SK-N-SH (cell line): ENCODE data around the gene MYBPH. TPM values are rescaled to one million over a fixed set of nuclear protein-coding genes. Genes with fewer than 3 reads are reported as not detected.

Experiments
- CTCF ChIA-PET: fragments of 300-600, 350-600 bp; formaldehyde crosslinking; extraction: SDS; loops from one replicate; lab custom pipeline; 2021; lab: Yijun Ruan, JAX
- POLR2A ChIA-PET: fragments of 350-600 bp; sonication (Branson Sonifier 250); formaldehyde crosslinking; extraction: SDS; loops from one replicate; lab custom pipeline; 2020; ENCODE audit warnings: antibody characterized with exemption, inconsistent platforms; lab: Yijun Ruan, JAX
- DNase-seq: peaks from one replicate; pipeline ENCODE4 v3.0.0; 2012
- H2AFZ ChIP-seq: fragments of 200-600 bp; sonication (generic); 2 replicates; pipeline ENCODE4 v1.8.1; 2016; ENCODE audit warnings: antibody characterized with exemption, mild to moderate bottlenecking, low read depth
- H3F3A ChIP-seq: fragments of 200-600 bp; sonication (generic); replicated peaks from 2 replicates; pipeline ENCODE3; 2016; ENCODE audit warnings: antibody characterized with exemption, mild to moderate bottlenecking; ENCODE audit not compliant: insufficient read depth
- H3K27ac ChIP-seq, 2 experiments: fragments of 200-500 bp in 1 of 2; fragments of 200-600 bp in 1 of 2; sonication (Bioruptor generic) in 1 of 2; sonication (generic), shearing (Covaris generic) in 1 of 2; 2 replicates each; pipeline versions ENCODE4 v1.5.1 to v1.6.1; 2014 to 2016; ENCODE audit warnings: low read depth in 2 of 2, inconsistent platforms in 1 of 2, low read length in 1 of 2, mild to moderate bottlenecking in 1 of 2, mixed read lengths in 1 of 2
- H3K27me3 ChIP-seq: fragments of 200-600 bp; sonication (generic), shearing (Covaris generic); 2 replicates; pipeline ENCODE4 v1.6.1; 2016; ENCODE audit warnings: mixed run types; ENCODE audit not compliant: insufficient read depth
- H3K36me3 ChIP-seq, 2 experiments: fragments of 200-500 bp in 1 of 2; fragments of 200-600 bp in 1 of 2; sonication (Bioruptor generic) in 1 of 2; sonication (generic) in 1 of 2; replicated peaks in 1 of 2; 2 replicates each; pipeline versions ENCODE3 to v1.5.1; 2014 to 2016; ENCODE audit warnings: low read length in 1 of 2, mild to moderate bottlenecking in 1 of 2; ENCODE audit not compliant: insufficient read depth in 2 of 2, control insufficient read depth in 1 of 2
- H3K4me1 ChIP-seq, 2 experiments: fragments of 200-500 bp in 1 of 2; fragments of 200-600 bp in 1 of 2; sonication (Bioruptor generic) in 1 of 2; sonication (generic), shearing (Covaris generic) in 1 of 2; 2 replicates each; pipeline versions ENCODE4 v1.5.1 to v1.6.1; 2014 to 2016; ENCODE audit warnings: low read depth in 1 of 2, low read length in 1 of 2, mixed run types in 1 of 2; ENCODE audit not compliant: insufficient read depth in 2 of 2, control insufficient read depth in 1 of 2
- H3K4me2 ChIP-seq: fragments of 200-600 bp; sonication (generic), shearing (Covaris generic); 2 replicates; pipeline ENCODE4 v1.6.1; 2017; ENCODE audit warnings: mixed run types
- H3K4me3 ChIP-seq, 2 experiments: fragments of 200-500 bp in 1 of 2; fragments of 200-600 bp in 1 of 2; sonication (Bioruptor generic) in 1 of 2; sonication (generic), shearing (Covaris generic) in 1 of 2; 2 replicates each; pipeline versions ENCODE4 v1.5.1 to v1.8.1; 2014 to 2016; ENCODE audit warnings: low read depth in 2 of 2, inconsistent platforms in 1 of 2, low read length in 1 of 2, mild to moderate bottlenecking in 1 of 2, mixed read lengths in 1 of 2, moderate library complexity in 1 of 2
- H3K79me2 ChIP-seq: fragments of 200-600 bp; sonication (generic); 2 replicates; pipeline ENCODE4 v1.8.1; 2017; ENCODE audit warnings: mild to moderate bottlenecking; ENCODE audit not compliant: insufficient read depth
- H3K9ac ChIP-seq: fragments of 200-600 bp; sonication (generic); 2 replicates; pipeline ENCODE4 v1.6.1; 2017; ENCODE audit warnings: mixed run types
- H3K9me2 ChIP-seq: fragments of 200-600 bp; sonication (generic); 2 replicates; pipeline ENCODE4 v1.6.1; 2017; ENCODE audit warnings: mixed run types
- H3K9me3 ChIP-seq: fragments of 200-600 bp; sonication (generic); 2 replicates; pipeline ENCODE4 v1.6.1; 2017; ENCODE audit warnings: mixed run types, mild to moderate bottlenecking, moderate library complexity
- H4K20me1 ChIP-seq: fragments of 200-600 bp; sonication (generic); 2 replicates; pipeline ENCODE4 v1.6.1; 2017; ENCODE audit warnings: mild to moderate bottlenecking, mixed run types; ENCODE audit not compliant: insufficient read depth
- EP300 ChIP-seq, 2 experiments: IDR thresholded peaks; 2 replicates each; pipeline versions ENCODE4 v1.4.0 to v1.6.1; 2012; ENCODE audit warnings: borderline replicate concordance in 1 of 2, low read depth in 1 of 2, low read length in 1 of 2
- FOSL2 ChIP-seq: IDR thresholded peaks from 2 replicates; pipeline ENCODE4 v1.4.0; 2012; ENCODE audit warnings: low read depth, mild to moderate bottlenecking, moderate library complexity, borderline replicate concordance
- GABPA ChIP-seq: IDR thresholded peaks from 2 replicates; pipeline ENCODE4 v1.4.0; 2012; ENCODE audit warnings: low read depth, mild to moderate bottlenecking
- MEF2A ChIP-seq: IDR thresholded peaks from 2 replicates; pipeline ENCODE4 v1.4.0; 2012; ENCODE audit warnings: low read depth, borderline replicate concordance
- NFIC ChIP-seq: IDR thresholded peaks from 2 replicates; pipeline ENCODE4 v1.4.0; 2012; ENCODE audit warnings: borderline replicate concordance
- NRF1 ChIP-seq: IDR thresholded peaks from 2 replicates; pipeline ENCODE4 v1.6.1; 2012; ENCODE audit warnings: low read depth, mild to moderate bottlenecking, low read length
- RCOR1 ChIP-seq: fragments of 150-350 bp; IDR thresholded peaks from 2 replicates; pipeline ENCODE4 v1.6.1; 2017; ENCODE audit warnings: antibody characterized with exemption, low read length
- RXRA ChIP-seq: IDR thresholded peaks from 2 replicates; pipeline ENCODE4 v1.4.0; 2012; ENCODE audit warnings: low read depth, mild to moderate bottlenecking, borderline replicate concordance
- TAF1 ChIP-seq: IDR thresholded peaks from 2 replicates; pipeline ENCODE4 v1.6.1; 2012; ENCODE audit warnings: low read depth, mild to moderate bottlenecking, low read length, moderate library complexity, borderline replicate concordance
- TCF12 ChIP-seq: IDR thresholded peaks from 2 replicates; pipeline ENCODE4 v1.4.0; 2012
- TEAD4 ChIP-seq: IDR thresholded peaks from 2 replicates; pipeline ENCODE4 v1.4.0; 2012; ENCODE audit warnings: mild to moderate bottlenecking, borderline replicate concordance; ENCODE audit not compliant: insufficient read depth
- YY1 ChIP-seq: IDR thresholded peaks from 2 replicates; pipeline ENCODE4 v1.4.0; 2012; ENCODE audit warnings: low read depth, mild to moderate bottlenecking
- WGBS: methylation state at CpG from one replicate; pipeline ENCODE4 v1.1.6; 2017; ENCODE audit warnings: low lambda C conversion rate; 5-methylcytosine and 5-hydroxymethylcytosine counted together
- polyA plus RNA-seq, 3 experiments: library from polyadenylated mRNA; depleted of rRNA; stranded (reverse); fragments of >200 nt; gene quantifications; 2 replicates each; pipeline ENCODE4 v1.2.3, GENCODE V29; 2012
- TF ChIP-seq, protein P1 (sequence below): IDR thresholded peaks from 2 replicates; pipeline ENCODE4 v1.4.0; 2012; ENCODE audit warnings: low read depth
- TF ChIP-seq, protein P2 (sequence below): fragments of 150-350 bp; IDR thresholded peaks from 2 replicates; pipeline ENCODE4 v1.6.1; 2017; ENCODE audit warnings: antibody characterized with exemption, low read length, low read depth, borderline replicate concordance
- TF ChIP-seq, protein P3 (sequence below): IDR thresholded peaks from 2 replicates; pipeline ENCODE4; 2012
- TF ChIP-seq, protein P4 (sequence below): fragments of 150-350 bp; IDR thresholded peaks from 2 replicates; pipeline ENCODE4 v1.6.1; 2016; ENCODE audit warnings: mild to moderate bottlenecking, low read depth, low read length
- TF ChIP-seq, protein P5 (sequence below): IDR thresholded peaks from 2 replicates; pipeline ENCODE4 v1.4.0; 2012; ENCODE audit warnings: low read depth, borderline replicate concordance

MYBPH gene
- polyA plus RNA-seq, 1 of the 3 experiments (the other 2 are of a cell fraction): 0.12 TPM

DNA sequence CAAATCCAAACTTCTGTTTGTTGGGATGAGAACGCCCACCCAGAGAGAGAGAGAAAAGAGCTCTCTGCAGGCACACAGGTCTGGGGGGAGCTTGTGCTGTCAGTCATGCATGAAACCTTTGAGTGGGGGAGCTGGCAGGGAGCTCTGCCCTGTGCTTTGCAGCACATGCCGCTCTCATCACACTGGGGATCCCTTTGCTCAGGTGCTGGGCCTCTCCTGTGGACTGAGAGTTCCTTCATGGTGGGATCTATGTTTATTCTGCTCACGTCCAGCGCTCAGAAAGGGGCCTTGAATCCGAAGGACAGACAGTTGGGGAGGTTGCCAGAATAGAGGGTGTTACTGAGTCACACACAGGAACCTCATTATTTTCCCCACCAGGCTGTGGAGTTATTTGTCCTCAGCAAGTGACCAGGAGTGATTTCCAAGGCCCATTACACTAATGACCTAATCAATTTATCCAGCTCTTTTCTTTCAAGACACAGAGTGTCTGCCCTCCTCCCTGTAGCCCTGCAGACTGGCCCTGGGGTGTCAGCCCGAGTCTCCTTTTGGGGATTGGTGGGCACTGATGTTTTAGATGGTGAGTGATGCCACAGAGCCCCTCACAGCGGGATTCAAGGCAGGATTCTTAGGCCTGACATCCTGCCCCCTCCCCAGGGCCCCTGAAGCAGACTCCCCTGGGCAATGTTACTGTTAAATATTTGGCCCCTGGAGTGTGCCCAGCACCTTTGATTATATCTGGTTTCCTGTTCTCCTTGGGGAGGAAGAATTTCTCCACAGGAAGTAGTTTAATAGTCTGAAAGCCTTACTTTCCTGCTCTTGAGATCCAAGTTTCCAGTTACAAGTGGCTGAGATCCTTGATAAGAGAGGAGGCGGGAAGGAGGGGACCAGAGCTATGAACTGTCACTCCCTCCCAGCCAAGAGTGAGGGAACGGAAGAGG is 22.3 kb downstream of the MYBPH start:
- Histone ChIP-seq H2AFZ (peak overlapping the region; percentile 65), H3K27me3 (no peaks in the 10 kb centered on the region), H3K4me3 (no peak overlapping the region), H3F3A (no peaks in the 10 kb centered on the region), H3K9me2 (no peaks in the 10 kb centered on the region), H3K79me2 (no peaks in the 10 kb centered on the region), H3K9me3 (no peaks in the 10 kb centered on the region), H3K9ac (no peak overlapping the region), H3K4me2 (peak overlapping the region; percentile 43), H4K20me1 (no peaks in the 10 kb centered on the region), H3K4me1 (peaks cover 28 to 39% of the 10 kb centered on the region in 2 experiments), H3K36me3 (no peaks in the 10 kb centered on the region), H3K27ac (peak overlapping the region; percentile 44 to 48)
- WGBS: 69% methylated on average over 8 of the region's 9 CpGs
- CTCF ChIA-PET: interaction anchor here (0.9 to 3.1 kb wide), 7 partner anchors 12 to 62 kb away, joined by 3 to 19 read pairs (median 5); partner anchors contain the start of gene ADORA1
- DNase-seq: no peak
- TF ChIP-seq EP300 (IDR thresholded peaks at IDR 0.05; ENCODE audit: borderline replicate concordance in 1 of 2, low read depth in 1 of 2, low read length in 1 of 2) (peak; percentile 4 to 29; a peak in 2 of 4 replicates), GABPA (no peak), RXRA (0 out of 2 replicates have a peak, but pooled peaks have one; percentile 3), TCF12 (peak; percentile 52), NFIC (peak; percentile 34), TEAD4 (peak; percentile 33; the same call in 1 of the 2 replicates), MEF2A (no peak)
- TF ChIP-seq, protein P1, sequence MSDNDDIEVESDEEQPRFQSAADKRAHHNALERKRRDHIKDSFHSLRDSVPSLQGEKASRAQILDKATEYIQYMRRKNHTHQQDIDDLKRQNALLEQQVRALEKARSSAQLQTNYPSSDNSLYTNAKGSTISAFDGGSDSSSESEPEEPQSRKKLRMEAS: peak; percentile 55
- TF ChIP-seq, protein P2, sequence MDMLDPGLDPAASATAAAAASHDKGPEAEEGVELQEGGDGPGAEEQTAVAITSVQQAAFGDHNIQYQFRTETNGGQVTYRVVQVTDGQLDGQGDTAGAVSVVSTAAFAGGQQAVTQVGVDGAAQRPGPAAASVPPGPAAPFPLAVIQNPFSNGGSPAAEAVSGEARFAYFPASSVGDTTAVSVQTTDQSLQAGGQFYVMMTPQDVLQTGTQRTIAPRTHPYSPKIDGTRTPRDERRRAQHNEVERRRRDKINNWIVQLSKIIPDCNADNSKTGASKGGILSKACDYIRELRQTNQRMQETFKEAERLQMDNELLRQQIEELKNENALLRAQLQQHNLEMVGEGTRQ: no peak
- TF ChIP-seq, protein P3, sequence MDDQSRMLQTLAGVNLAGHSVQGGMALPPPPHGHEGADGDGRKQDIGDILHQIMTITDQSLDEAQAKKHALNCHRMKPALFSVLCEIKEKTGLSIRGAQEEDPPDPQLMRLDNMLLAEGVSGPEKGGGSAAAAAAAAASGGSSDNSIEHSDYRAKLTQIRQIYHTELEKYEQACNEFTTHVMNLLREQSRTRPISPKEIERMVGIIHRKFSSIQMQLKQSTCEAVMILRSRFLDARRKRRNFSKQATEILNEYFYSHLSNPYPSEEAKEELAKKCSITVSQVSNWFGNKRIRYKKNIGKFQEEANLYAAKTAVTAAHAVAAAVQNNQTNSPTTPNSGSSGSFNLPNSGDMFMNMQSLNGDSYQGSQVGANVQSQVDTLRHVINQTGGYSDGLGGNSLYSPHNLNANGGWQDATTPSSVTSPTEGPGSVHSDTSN: peak; percentile 6; the same call in 1 of the 2 replicates
- POLR2A ChIA-PET: no interaction called here

DNA sequence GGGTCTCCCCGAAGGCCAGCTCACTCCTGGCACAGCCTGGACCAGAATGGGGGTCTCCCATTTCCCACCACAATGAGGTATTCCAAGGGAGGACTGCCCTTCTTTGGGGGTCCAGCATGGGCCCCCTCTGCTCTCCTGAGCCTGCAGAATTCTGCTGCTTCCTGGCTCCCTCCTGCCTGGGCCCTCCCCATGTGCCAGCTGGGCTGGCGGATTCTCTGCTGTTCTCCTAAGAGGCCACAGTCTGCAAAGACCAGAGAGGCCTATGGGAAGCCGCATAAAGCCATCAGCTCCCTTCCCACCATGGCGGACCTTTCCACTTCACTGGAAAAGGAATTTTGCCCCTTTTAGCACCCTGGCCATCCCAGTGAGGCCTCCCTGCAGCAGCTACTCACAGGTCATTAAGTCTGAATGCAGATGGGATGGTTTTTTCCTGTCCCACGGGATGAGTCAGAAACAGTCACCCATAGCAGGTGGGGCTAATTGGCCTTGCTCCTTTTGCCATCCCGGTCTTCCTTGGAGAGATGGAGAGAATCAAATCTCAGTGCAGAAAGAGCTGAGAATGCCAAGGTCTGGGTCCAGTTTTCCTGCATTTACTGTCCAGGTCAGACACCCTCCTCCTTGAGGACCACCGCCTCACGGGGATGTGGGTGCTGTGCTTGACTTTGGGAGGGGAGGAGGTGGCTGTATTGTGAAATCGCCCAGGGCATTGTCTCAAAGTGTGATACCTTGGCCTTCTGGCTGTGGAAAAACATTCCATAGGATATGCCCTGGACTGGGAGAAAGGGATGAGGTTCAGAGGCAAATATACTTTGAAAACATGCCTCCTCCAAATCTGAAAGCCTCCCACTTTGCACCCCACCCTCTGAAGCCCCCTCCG is 23.2 kb downstream of the MYBPH start:
- no peaks in the 10 kb centered on the region for H3K36me3 ChIP-seq
- ChIA-PET POLR2A (no interaction called here), CTCF (interaction anchor here (0.9 to 3.1 kb wide), 9 partner anchors 13 to 115 kb away, joined by 3 to 19 read pairs (median 4); no protein-coding TSS in a partner anchor)
- no peak overlapping the region for H2AFZ ChIP-seq
- H3K27ac ChIP-seq: no peak overlapping the region; a peak in 1 of 4 replicates
- no peaks in the 10 kb centered on the region for H3K9me3 ChIP-seq
- no peaks in the 10 kb centered on the region for H3K79me2 ChIP-seq
- DNase-seq: no peak
- 53% methylated on average over 6 of the region's 10 CpGs for WGBS
- no peak overlapping the region for H3K9ac ChIP-seq
- no peaks in the 10 kb centered on the region for H4K20me1 ChIP-seq
- H3F3A ChIP-seq: no peaks in the 10 kb centered on the region
- H3K9me2 ChIP-seq: no peaks in the 10 kb centered on the region
- peaks cover 28 to 39% of the 10 kb centered on the region in 2 experiments for H3K4me1 ChIP-seq
- H3K4me2 ChIP-seq: no peak overlapping the region
- H3K4me3 ChIP-seq: no peak overlapping the region
- H3K27me3 ChIP-seq: no peaks in the 10 kb centered on the region
- TF ChIP-seq EP300 (IDR thresholded peaks at IDR 0.05; ENCODE audit: borderline replicate concordance in 1 of 2, low read depth in 1 of 2, low read length in 1 of 2) (peak in 1 of 2 experiments; percentile 34; a peak in 1 of 4 replicates), GABPA (no peak), FOSL2 (peak; percentile 55; the same call in 1 of the 2 replicates), NRF1 (no peak), TAF1 (no peak), TCF12 (peak; percentile 57; the same call in 1 of the 2 replicates), YY1 (no peak), RCOR1 (no peak)
- TF ChIP-seq, protein P4, sequence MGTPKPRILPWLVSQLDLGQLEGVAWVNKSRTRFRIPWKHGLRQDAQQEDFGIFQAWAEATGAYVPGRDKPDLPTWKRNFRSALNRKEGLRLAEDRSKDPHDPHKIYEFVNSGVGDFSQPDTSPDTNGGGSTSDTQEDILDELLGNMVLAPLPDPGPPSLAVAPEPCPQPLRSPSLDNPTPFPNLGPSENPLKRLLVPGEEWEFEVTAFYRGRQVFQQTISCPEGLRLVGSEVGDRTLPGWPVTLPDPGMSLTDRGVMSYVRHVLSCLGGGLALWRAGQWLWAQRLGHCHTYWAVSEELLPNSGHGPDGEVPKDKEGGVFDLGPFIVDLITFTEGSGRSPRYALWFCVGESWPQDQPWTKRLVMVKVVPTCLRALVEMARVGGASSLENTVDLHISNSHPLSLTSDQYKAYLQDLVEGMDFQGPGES: no peak
- TF ChIP-seq, protein P5, sequence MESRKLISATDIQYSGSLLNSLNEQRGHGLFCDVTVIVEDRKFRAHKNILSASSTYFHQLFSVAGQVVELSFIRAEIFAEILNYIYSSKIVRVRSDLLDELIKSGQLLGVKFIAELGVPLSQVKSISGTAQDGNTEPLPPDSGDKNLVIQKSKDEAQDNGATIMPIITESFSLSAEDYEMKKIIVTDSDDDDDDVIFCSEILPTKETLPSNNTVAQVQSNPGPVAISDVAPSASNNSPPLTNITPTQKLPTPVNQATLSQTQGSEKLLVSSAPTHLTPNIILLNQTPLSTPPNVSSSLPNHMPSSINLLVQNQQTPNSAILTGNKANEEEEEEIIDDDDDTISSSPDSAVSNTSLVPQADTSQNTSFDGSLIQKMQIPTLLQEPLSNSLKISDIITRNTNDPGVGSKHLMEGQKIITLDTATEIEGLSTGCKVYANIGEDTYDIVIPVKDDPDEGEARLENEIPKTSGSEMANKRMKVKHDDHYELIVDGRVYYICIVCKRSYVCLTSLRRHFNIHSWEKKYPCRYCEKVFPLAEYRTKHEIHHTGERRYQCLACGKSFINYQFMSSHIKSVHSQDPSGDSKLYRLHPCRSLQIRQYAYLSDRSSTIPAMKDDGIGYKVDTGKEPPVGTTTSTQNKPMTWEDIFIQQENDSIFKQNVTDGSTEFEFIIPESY: no peak
